HG03520 (cell line): Measurements from ENCODE around the gene ZNF155.

Source experiments
- ATAC-seq: cut with Tn5 transposase; IDR thresholded peaks from one replicate; pipeline ENCODE4 v1.9.1; 2021; ENCODE audit warnings: mild to moderate bottlenecking, moderate library complexity; ENCODE audit not compliant: unreplicated experiment

ZNF155 gene

GRCh38 chr19:44003461-44004009 is 19.5 kb downstream of the ZNF155 start:
- no peak for ATAC-seq

GRCh38 chr19:44005973-44006372 is 22.0 kb downstream of the ZNF155 start:
- ATAC-seq, result no peak

DNA sequence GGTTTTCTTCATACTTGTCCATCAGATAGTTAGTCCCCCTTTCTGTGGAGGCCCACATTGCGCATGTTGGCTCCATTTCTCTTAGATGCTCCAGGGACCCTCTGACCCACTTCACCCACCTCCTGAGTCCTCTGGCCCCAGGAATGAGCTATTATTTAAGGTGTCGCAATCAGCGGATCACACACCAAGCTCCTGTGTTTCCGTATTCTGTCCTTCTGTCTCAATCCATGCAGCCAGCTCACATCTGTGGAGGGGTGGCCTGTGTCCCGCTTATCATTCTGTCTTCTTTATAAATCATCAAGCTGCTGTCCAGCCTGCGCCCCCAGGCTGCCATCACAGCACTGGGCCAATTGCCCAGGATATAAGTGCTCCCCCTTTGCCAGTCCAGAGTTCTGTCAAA is 23.5 kb downstream of the ZNF155 start:
- ATAC-seq, result no peak

- no peak for ATAC-seq
These were observed 26.5 kb downstream of the ZNF155 start for GRCh38 chr19:44010468-44010867.

- ATAC-seq, result no peak
These were observed 35.5 kb downstream of the ZNF155 start for GRCh38 chr19:44019498-44019897.

- no peak for ATAC-seq
These were observed 37.2 kb downstream of the ZNF155 start for GRCh38 chr19:44021221-44021620.

GRCh38 chr19:44024900-44025216 is 40.9 kb downstream of the ZNF155 start:
- ATAC-seq, result no peak

DNA sequence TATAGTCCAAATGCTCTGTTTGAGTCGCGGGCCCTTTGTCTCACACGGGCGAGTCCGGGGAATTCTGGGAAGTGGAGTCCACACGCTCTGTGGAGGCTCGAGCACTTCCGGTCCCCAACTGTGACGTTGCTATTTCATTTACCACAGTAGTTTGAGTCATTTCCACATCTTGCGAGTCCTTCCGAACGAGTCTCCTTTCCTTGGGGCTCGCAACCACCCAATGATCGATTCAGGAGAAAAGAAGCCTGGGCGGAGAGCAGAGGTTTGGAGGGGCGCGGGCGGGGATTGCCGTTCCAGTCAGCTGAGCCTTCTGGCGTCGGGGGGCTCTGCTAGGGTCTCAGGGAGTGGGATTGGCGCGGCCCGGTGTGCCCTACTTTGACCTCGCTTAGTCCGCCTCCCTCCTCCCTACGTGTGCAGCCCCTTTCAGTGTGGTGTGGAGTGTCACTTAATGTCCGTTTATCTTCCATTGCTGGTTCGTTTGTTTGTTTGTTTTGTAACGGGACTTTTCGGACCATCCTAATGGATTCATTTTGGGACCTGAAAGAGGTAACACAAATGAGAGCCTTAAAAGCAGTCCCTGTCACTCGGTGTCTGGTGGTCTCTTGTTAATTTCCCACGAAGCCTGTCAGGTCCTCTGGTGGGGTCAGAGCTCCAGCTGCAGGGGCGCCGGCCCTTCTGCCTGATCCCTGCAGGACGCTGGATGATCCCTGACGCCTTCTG is 41.4 kb downstream of the ZNF155 start, which contains the start of gene ZNF222:
Gene ZNF222, plus strand, starts transcription at position 163 of the 720 bp plus-strand sequence. Its CDS starts 58 bp downstream, at position 221.
- peak; percentile 84 for ATAC-seq

- ATAC-seq, result no peak
These were observed 42.6 kb downstream of the ZNF155 start for GRCh38 chr19:44026622-44027021.

- no peak for ATAC-seq
These were observed 48.1 kb downstream of the ZNF155 start for GRCh38 chr19:44032001-44032610.

DNA sequence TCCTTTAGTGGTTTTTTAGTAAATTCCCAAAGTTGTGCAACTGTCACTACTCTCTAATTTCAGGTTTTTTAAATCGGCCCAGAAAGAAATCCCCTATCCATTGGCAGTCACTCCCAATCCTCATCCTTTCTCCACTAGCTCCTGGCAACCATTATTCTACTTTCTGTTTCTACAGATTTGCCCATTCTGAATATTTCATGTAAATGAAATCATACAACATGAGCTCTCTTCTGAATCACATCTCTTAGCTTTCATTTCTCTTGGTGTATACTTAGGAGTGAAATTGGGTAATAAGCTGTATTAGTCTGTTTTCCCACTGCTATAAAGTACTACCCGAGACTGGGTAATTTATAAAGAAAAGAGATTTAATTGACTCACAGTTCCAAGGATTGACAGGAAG is 58.2 kb downstream of the ZNF155 start:
- no peak for ATAC-seq
